ENCODE measurements around the gene BACE2. TPM values are rescaled to one million over a fixed set of nuclear protein-coding genes. Genes with fewer than 3 reads are reported as not detected.

BACE2 gene
- total RNA-seq, 2 experiments from 2014 or later: 5.1 to 5.2 TPM

DNA sequence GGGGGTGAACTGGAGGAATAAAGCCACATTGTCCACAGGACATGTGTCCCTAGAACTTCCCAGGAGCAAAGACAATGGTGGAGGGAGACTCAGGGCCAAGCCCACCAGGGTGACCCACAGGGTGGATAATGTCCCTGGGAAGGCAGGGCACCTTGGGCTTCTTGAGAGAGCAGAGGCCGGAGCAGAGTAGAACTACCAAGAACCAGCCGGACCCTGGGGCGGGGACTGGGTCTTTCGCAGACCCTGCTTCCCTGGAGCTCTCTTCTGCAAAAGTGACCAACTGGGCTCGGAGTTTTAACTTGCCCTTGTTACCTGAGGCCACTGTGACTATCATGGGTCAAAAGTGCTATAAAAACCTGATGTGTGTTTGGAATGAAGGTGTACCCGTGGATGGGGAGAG lies 147.8 kb downstream of the BACE2 start:
- Mint-ChIP-seq H3K4me3 (no peak overlapping the region), H3K4me1 (peaks cover under 1% of the 10 kb centered on the region), H3K36me3 (no peaks in the 10 kb centered on the region), H3K27ac (no peak overlapping the region), H3K9me3 (no peaks in the 10 kb centered on the region), H3K27me3 (peaks cover 57% of the 10 kb centered on the region)
- POLR2A ChIA-PET: no interaction called here
- DNase-seq: no peak
- ATAC-seq (ENCODE audit: low read depth): no peak

GRCh38 chr21:41316200-41317062 lies 148.5 kb downstream of the BACE2 start, which contains the start of gene FAM3B:
Gene FAM3B (plus strand): TSS chr21:41316801. CDS start chr21:41316880, 79 bp downstream.
- POLR2A ChIA-PET: no interaction called here
- ATAC-seq (ENCODE audit: low read depth) (no peak), DNase-seq (no peak)
- H3K36me3 Mint-ChIP-seq: no peaks in the 10 kb centered on the region
- H3K27me3 Mint-ChIP-seq: peaks cover 59% of the 10 kb centered on the region
- H3K4me1 Mint-ChIP-seq: peaks cover 7% of the 10 kb centered on the region
- no peak within 1 kb of the TSS for H3K27ac Mint-ChIP-seq
- H3K9me3 Mint-ChIP-seq: no peaks in the 10 kb centered on the region
- no peak within 1 kb of the TSS for H3K4me3 Mint-ChIP-seq

GRCh38 chr21:41317063-41317392 lies 149.1 kb downstream of the BACE2 start:
- Mint-ChIP-seq H3K27me3 (peaks cover 58% of the 10 kb centered on the region), H3K4me1 (peaks cover 12% of the 10 kb centered on the region), H3K4me3 (no peak overlapping the region), H3K27ac (no peak overlapping the region), H3K9me3 (no peaks in the 10 kb centered on the region), H3K36me3 (no peaks in the 10 kb centered on the region)
- POLR2A ChIA-PET: no interaction called here
- ATAC-seq (ENCODE audit: low read depth): no peak
- no peak for DNase-seq

GRCh38 chr21:41317458-41317857 lies 149.5 kb downstream of the BACE2 start:
- Mint-ChIP-seq H3K36me3 (no peaks in the 10 kb centered on the region), H3K27ac (no peak overlapping the region), H3K27me3 (peaks cover 59% of the 10 kb centered on the region), H3K4me1 (peaks cover 12% of the 10 kb centered on the region), H3K4me3 (no peak overlapping the region), H3K9me3 (no peaks in the 10 kb centered on the region)
- POLR2A ChIA-PET: no interaction called here
- DNase-seq (no peak), ATAC-seq (ENCODE audit: low read depth) (no peak)

- H3K27ac Mint-ChIP-seq: no peak overlapping the region
- no peak for DNase-seq
- no peaks in the 10 kb centered on the region for H3K9me3 Mint-ChIP-seq
- no peaks in the 10 kb centered on the region for H3K36me3 Mint-ChIP-seq
- H3K4me1 Mint-ChIP-seq: peaks cover 12% of the 10 kb centered on the region
- ATAC-seq (ENCODE audit: low read depth): no peak
- POLR2A ChIA-PET: no interaction called here
- H3K27me3 Mint-ChIP-seq: peaks cover 56% of the 10 kb centered on the region
- no peak overlapping the region for H3K4me3 Mint-ChIP-seq
Observed at GRCh38 chr21:41318218-41318617, 150.3 kb downstream of the BACE2 start.

- no peak for ATAC-seq (ENCODE audit: low read depth)
- H3K36me3 Mint-ChIP-seq: no peaks in the 10 kb centered on the region
- peaks cover 56% of the 10 kb centered on the region for H3K27me3 Mint-ChIP-seq
- POLR2A ChIA-PET: interaction anchor here (0.7 kb wide), 1 partner anchor 15 kb away, joined by 3 read pairs; no protein-coding TSS in a partner anchor
- no peak for DNase-seq
- peaks cover 12% of the 10 kb centered on the region for H3K4me1 Mint-ChIP-seq
- no peak overlapping the region for H3K4me3 Mint-ChIP-seq
- H3K9me3 Mint-ChIP-seq: no peaks in the 10 kb centered on the region
- H3K27ac Mint-ChIP-seq: no peak overlapping the region
Observed at GRCh38 chr21:41319273-41319672, 151.3 kb downstream of the BACE2 start.

- Mint-ChIP-seq H3K27ac (no peak overlapping the region), H3K4me3 (no peak overlapping the region)
Observed at GRCh38 chr21:41321211-41321907, 153.4 kb downstream of the BACE2 start.

GRCh38 chr21:41321908-41322495 lies 154.0 kb downstream of the BACE2 start:
- POLR2A ChIA-PET: interaction anchor here (0.7 kb wide), 1 partner anchor 72 kb away, joined by 3 read pairs; no protein-coding TSS in a partner anchor
- no peak overlapping the region for H3K4me3 Mint-ChIP-seq
- no peaks in the 10 kb centered on the region for H3K36me3 Mint-ChIP-seq
- DNase-seq: no peak
- no peaks in the 10 kb centered on the region for H3K9me3 Mint-ChIP-seq
- peaks cover 44% of the 10 kb centered on the region for H3K27me3 Mint-ChIP-seq
- peaks cover 12% of the 10 kb centered on the region for H3K4me1 Mint-ChIP-seq
- ATAC-seq (ENCODE audit: low read depth): no peak
- no peak overlapping the region for H3K27ac Mint-ChIP-seq

More at GRCh38 chr21:41321211-41321907, 153.4 kb downstream of the BACE2 start:
- Mint-ChIP-seq H3K4me1 (peaks cover 12% of the 10 kb centered on the region), H3K36me3 (no peaks in the 10 kb centered on the region), H3K9me3 (no peaks in the 10 kb centered on the region), H3K27me3 (peaks cover 44% of the 10 kb centered on the region)
- POLR2A ChIA-PET: interaction anchor here (0.7 kb wide), 1 partner anchor 71 kb away, joined by 3 read pairs; no protein-coding TSS in a partner anchor
- DNase-seq (peak; percentile 48), ATAC-seq (ENCODE audit: low read depth) (peak; percentile 71)

- ATAC-seq (ENCODE audit: low read depth) (no peak), DNase-seq (no peak)
- H3K27me3 Mint-ChIP-seq: peaks cover 37% of the 10 kb centered on the region
- POLR2A ChIA-PET: no interaction called here
- H3K27ac Mint-ChIP-seq: no peak overlapping the region
- H3K4me1 Mint-ChIP-seq: peaks cover 12% of the 10 kb centered on the region
- no peak overlapping the region for H3K4me3 Mint-ChIP-seq
- no peaks in the 10 kb centered on the region for H3K36me3 Mint-ChIP-seq
- no peaks in the 10 kb centered on the region for H3K9me3 Mint-ChIP-seq
Observed at GRCh38 chr21:41322496-41323382, 154.8 kb downstream of the BACE2 start.

DNA sequence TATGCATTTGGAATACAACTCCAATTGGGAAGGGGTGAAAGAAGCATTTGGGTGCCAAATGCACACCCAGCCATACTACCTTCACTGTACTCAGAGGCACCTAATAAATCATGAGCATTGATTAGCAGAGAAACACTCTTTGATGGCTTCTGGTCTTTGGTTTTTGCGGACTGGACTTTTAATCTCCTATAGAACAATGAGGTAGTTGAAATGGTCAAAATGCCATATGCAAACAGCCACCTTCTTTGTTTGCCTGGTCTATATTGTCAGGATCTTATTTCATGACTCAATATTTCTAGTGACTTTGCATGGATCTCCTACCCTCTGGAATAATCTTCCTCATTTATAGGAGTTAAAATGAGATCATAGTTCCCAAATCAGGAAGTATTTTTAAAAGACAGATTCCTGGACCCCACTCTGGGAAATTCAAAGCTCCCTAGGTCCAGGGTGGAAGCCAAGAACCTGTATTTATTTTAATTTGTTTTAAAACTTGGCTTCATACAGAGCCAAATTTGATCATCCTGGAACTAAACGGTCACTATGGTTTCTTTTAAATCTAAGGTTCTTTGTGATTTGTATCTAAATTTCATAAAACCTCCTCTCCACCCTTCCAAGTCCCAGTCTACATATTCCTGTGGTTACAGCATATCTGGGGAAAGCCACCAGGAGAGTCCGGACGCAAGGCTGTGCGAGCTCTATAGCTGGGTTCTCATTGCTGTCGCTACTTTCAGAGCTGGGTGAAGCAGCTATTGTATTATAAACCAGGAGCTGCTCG lies 157.4 kb downstream of the BACE2 start:
- Mint-ChIP-seq H3K4me3 (no peak overlapping the region), H3K27ac (no peak overlapping the region), H3K27me3 (peaks cover 18% of the 10 kb centered on the region), H3K9me3 (no peaks in the 10 kb centered on the region), H3K36me3 (no peaks in the 10 kb centered on the region), H3K4me1 (peaks cover 12% of the 10 kb centered on the region)
- POLR2A ChIA-PET: no interaction called here
- DNase-seq (no peak), ATAC-seq (ENCODE audit: low read depth) (no peak)

DNA sequence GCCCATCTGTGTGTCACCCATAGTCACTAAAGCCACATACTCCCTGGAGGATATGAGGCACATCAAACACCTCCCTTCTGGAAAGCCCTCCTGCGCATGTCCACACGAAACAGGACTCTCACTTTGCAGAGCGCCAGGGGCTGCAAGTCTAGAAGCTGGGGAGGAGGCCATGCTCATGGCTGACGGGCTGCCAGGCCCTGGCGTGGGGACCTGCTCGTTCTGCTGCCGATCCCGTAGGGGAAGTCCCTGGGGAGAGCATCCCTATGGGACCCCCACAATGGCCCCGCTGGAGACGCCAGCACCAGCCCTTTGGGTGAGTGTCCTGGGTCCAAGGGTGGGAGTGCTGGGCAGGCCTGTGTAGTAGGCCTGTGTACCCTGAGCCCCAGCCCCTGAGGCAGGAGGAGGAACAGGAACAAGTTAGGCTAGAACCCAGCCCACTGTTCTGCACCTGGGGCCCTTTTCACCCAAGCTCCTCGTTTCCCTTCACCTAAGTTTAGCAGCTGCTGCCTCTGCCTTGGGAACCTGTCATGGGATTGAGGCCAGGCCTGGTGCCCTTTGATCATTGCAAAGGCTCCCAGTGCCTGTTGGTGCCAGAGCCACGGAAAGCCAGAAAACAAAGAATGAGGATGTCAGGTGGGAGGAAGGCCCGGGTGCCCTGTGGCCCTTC lies 158.6 kb downstream of the BACE2 start:
- peaks cover 4% of the 10 kb centered on the region for H3K4me1 Mint-ChIP-seq
- POLR2A ChIA-PET: no interaction called here
- no peaks in the 10 kb centered on the region for H3K9me3 Mint-ChIP-seq
- no peak overlapping the region for H3K27ac Mint-ChIP-seq
- DNase-seq: no peak
- no peak overlapping the region for H3K4me3 Mint-ChIP-seq
- H3K27me3 Mint-ChIP-seq: peaks cover 18% of the 10 kb centered on the region
- no peaks in the 10 kb centered on the region for H3K36me3 Mint-ChIP-seq
- ATAC-seq (ENCODE audit: low read depth): no peak

- no peak overlapping the region for H3K4me3 Mint-ChIP-seq
- H3K27ac Mint-ChIP-seq: no peak overlapping the region
- H3K4me1 Mint-ChIP-seq: no peaks in the 10 kb centered on the region
- POLR2A ChIA-PET: no interaction called here
- H3K9me3 Mint-ChIP-seq: no peaks in the 10 kb centered on the region
- H3K27me3 Mint-ChIP-seq: peaks cover 20% of the 10 kb centered on the region
- DNase-seq (no peak), ATAC-seq (ENCODE audit: low read depth) (no peak)
- no peaks in the 10 kb centered on the region for H3K36me3 Mint-ChIP-seq
Observed at GRCh38 chr21:41327753-41328152, 159.8 kb downstream of the BACE2 start.
